HepG2 (cell line): ENCODE results near the gene ATP1B2. TPM values are rescaled to one million over a fixed set of nuclear protein-coding genes. Genes with fewer than 3 reads are reported as not detected.
A peak's percentile ranks its signal among the peaks of the same experiment; 100 is the strongest.

Source experiments
- HES4 ChIP-seq: sonication (generic); formaldehyde crosslinking; IDR thresholded peaks from 2 replicates; pipeline ENCODE4 v1.9.0; 2021; ENCODE audit warnings: mild to moderate bottlenecking, missing genetic modification reagents, borderline replicate concordance
- HOXA5 ChIP-seq: sonication (generic); formaldehyde crosslinking; IDR thresholded peaks from 2 replicates; pipeline ENCODE4 v1.4.0; 2020; ENCODE audit warnings: missing genetic modification reagents
- JUN ChIP-seq: sonication (generic); formaldehyde crosslinking; IDR thresholded peaks from 2 replicates; pipeline ENCODE4 v1.4.0; 2020; ENCODE audit warnings: mild to moderate bottlenecking, missing genetic modification reagents
- MAFK ChIP-seq, 2 experiments: IDR thresholded peaks in 1 of 2; conservative IDR thresholded peaks in 1 of 2; 2 replicates each; pipeline ENCODE4 v1.6.1; 2011; ENCODE audit warnings: improper control_type of control experiment in 2 of 2, low read length in 2 of 2
- POLR2G ChIP-seq: fragments of 200-400 bp; formaldehyde crosslinking; IDR thresholded peaks from 2 replicates; pipeline ENCODE4 v1.6.1; 2018; ENCODE audit warnings: mild to moderate bottlenecking, low read depth, low read length, moderate library complexity
- RAD21 ChIP-seq: fragments of 450-650 bp; formaldehyde crosslinking; IDR thresholded peaks from 2 replicates; pipeline ENCODE4 v1.5.0; 2020; ENCODE audit warnings: mild to moderate bottlenecking
- RARG ChIP-seq: sonication (generic); formaldehyde crosslinking; IDR thresholded peaks from 2 replicates; pipeline ENCODE4 v1.4.0; 2020; ENCODE audit warnings: low read depth, mild to moderate bottlenecking, missing genetic modification reagents
- SAFB2 ChIP-seq: sonication (generic); formaldehyde crosslinking; IDR thresholded peaks from 2 replicates; pipeline ENCODE4 v1.5.1; 2020; ENCODE audit warnings: missing genetic modification reagents, low read depth, mild to moderate bottlenecking, borderline replicate concordance
- SALL2 ChIP-seq: sonication (generic); formaldehyde crosslinking; IDR thresholded peaks from 2 replicates; pipeline ENCODE4 v1.8.1; 2023; ENCODE audit warnings: mild to moderate bottlenecking, missing genetic modification reagents, inconsistent platforms
- ZEB1 ChIP-seq: IDR thresholded peaks from 2 replicates; pipeline ENCODE4 v1.6.1; 2012; ENCODE audit warnings: mild to moderate bottlenecking, low read depth, inconsistent platforms; ENCODE audit not compliant: insufficient replicate concordance
- ZNF121 ChIP-seq: sonication (generic); formaldehyde crosslinking; IDR thresholded peaks from 2 replicates; pipeline ENCODE4 v1.5.0; 2020; ENCODE audit warnings: mild to moderate bottlenecking, missing genetic modification reagents
- ZNF276 ChIP-seq: sonication (generic); formaldehyde crosslinking; IDR thresholded peaks from 2 replicates; pipeline ENCODE4 v1.4.0; 2020; ENCODE audit warnings: mild to moderate bottlenecking, low read depth, missing genetic modification reagents
- ZNF577 ChIP-seq: sonication (generic); formaldehyde crosslinking; IDR thresholded peaks from 2 replicates; pipeline ENCODE4 v1.4.0; 2020; ENCODE audit warnings: mild to moderate bottlenecking, low read depth, missing genetic modification reagents, borderline replicate concordance
- ZNF616 ChIP-seq: sonication (generic); formaldehyde crosslinking; IDR thresholded peaks from 2 replicates; pipeline ENCODE4 v1.5.0; 2020; ENCODE audit warnings: low read depth, mild to moderate bottlenecking, missing genetic modification reagents
- ZNF687 ChIP-seq: sonication (generic); formaldehyde crosslinking; IDR thresholded peaks from 2 replicates; pipeline ENCODE4 v1.5.1; 2020; ENCODE audit warnings: mild to moderate bottlenecking, missing genetic modification reagents, moderate library complexity
- ZNF720 ChIP-seq: sonication (generic); formaldehyde crosslinking; IDR thresholded peaks from 2 replicates; pipeline ENCODE4 v1.4.0; 2020; ENCODE audit warnings: missing genetic modification reagents
- ZNF790 ChIP-seq: sonication (generic); formaldehyde crosslinking; IDR thresholded peaks from 2 replicates; pipeline ENCODE4 v1.8.0; 2022; ENCODE audit warnings: missing genetic modification reagents, mild to moderate bottlenecking, borderline replicate concordance
- polyA plus RNA-seq, 8 experiments: library from polyadenylated mRNA; depleted of rRNA in 3 of 8; stranded (reverse) in 7 of 8; unstranded in 1 of 8; fragments of >200 nt; fragmentation: Illumina TruSeq in 4 of 8; extraction: Trizol in 4 of 8; gene quantifications; 2 replicates each; pipeline versions ENCODE4 v1.2.1 to v1.2.3, GENCODE V29; 2011 to 2016; ENCODE audit warnings: low read depth in 4 of 8, missing spikeins in 1 of 8, mixed read lengths in 1 of 8; ENCODE audit not compliant: insufficient read depth in 1 of 8
- total RNA-seq, 5 experiments: library from RNA; depleted of rRNA; stranded (reverse); fragments of >200 nt; fragmentation: Illumina TruSeq; extraction: Trizol; gene quantifications; 2 replicates each; pipeline ENCODE4 v1.2.3, GENCODE V29; 2016; ENCODE audit warnings: low read depth in 1 of 5
- TF ChIP-seq, protein P1 (sequence below): sonication (generic); formaldehyde crosslinking; IDR thresholded peaks from 2 replicates; pipeline ENCODE4 v1.5.0; 2020; ENCODE audit warnings: missing genetic modification reagents

The ATP1B2 gene
- total and polyA plus RNA-seq, 2 of the 13 experiments (the other 11 are each of a cell fraction or from before 2014, with no cell fraction given), result not detected

- no peak for TF ChIP-seq ZNF276
- TF ChIP-seq ZNF720 (CRISPR knock-in tag), result no peak
- TF ChIP-seq, protein P1, sequence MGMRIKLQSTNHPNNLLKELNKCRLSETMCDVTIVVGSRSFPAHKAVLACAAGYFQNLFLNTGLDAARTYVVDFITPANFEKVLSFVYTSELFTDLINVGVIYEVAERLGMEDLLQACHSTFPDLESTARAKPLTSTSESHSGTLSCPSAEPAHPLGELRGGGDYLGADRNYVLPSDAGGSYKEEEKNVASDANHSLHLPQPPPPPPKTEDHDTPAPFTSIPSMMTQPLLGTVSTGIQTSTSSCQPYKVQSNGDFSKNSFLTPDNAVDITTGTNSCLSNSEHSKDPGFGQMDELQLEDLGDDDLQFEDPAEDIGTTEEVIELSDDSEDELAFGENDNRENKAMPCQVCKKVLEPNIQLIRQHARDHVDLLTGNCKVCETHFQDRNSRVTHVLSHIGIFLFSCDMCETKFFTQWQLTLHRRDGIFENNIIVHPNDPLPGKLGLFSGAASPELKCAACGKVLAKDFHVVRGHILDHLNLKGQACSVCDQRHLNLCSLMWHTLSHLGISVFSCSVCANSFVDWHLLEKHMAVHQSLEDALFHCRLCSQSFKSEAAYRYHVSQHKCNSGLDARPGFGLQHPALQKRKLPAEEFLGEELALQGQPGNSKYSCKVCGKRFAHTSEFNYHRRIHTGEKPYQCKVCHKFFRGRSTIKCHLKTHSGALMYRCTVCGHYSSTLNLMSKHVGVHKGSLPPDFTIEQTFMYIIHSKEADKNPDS (CRISPR knock-in tag), result no peak
- no peak for TF ChIP-seq HES4 (CRISPR knock-in tag)
- TF ChIP-seq ZNF616 (CRISPR knock-in tag), result no peak
- TF ChIP-seq ZNF790 (CRISPR knock-in tag), result 0 out of 2 replicates have a peak, but pooled peaks have one; percentile 27
- peak; percentile 59 for TF ChIP-seq ZNF687 (CRISPR knock-in tag)
- TF ChIP-seq SALL2, result peak; percentile 61
- TF ChIP-seq RARG (CRISPR knock-in tag), result no peak
- no peak; the same call in 1 of the 2 replicates for TF ChIP-seq SAFB2 (CRISPR knock-in tag)
- no peak for TF ChIP-seq JUN (CRISPR knock-in tag)
- TF ChIP-seq POLR2G, result peak; percentile 87
- TF ChIP-seq HOXA5 (CRISPR knock-in tag), result no peak
- TF ChIP-seq MAFK (conservative IDR thresholded peaks at IDR 0.05 in 1 of 2, IDR thresholded peaks at IDR 0.05 in 1 of 2; ENCODE audit: low read length in 2 of 2), result no peak
- TF ChIP-seq ZNF121 (CRISPR knock-in tag), result peak; percentile 85
- TF ChIP-seq ZNF577, result no peak
- TF ChIP-seq RAD21 (CRISPR knock-in tag), result peak; percentile 76
- peak; percentile 18 for TF ChIP-seq ZEB1
Measured at GRCh38 chr17:7687908-7688807, 37.4 kb downstream of the ATP1B2 start, which contains the start of gene WRAP53 (continued).
